Heart left ventricle (tissue), 13 donors: Measurements from ENCODE around the gene P2RX6.

Source experiments
- POLR2A ChIP-seq, 2 donors: fragments of 450-650 bp; IDR thresholded peaks; one replicate each; pipeline ENCODE4 v1.6.1; 2017; ENCODE audit warnings: antibody characterized with exemption in 2 of 2, mild to moderate bottlenecking in 2 of 2, moderate library complexity in 2 of 2
- TF ChIP-seq, protein P1 (sequence below), 12 donors: fragments of 200-600 bp; sonication (generic) in 4 of 12; IDR thresholded peaks; one replicate each; pipeline versions ENCODE4 v1.5.0 to v1.8.0; 2018 to 2022; ENCODE audit warnings: antibody characterized with exemption in 12 of 12, mild to moderate bottlenecking in 5 of 12
- donor health status: ischemic (EF 13 %, LVEDD 7.1; RV severe dilation, severe dysfunction).
- donor health status: DM: no; HTN: yes; CAD: no.
- donor health status: DM: no; HTN: no; CAD: no.
- donor health status: ischemic (EF 25% LVEDD 6.9; RV normal size, moderate dysfunction).
- donor health status: ischemic (EF 25% LVEDD 5.7; RV mildly dilated, moderate dysfunction).
- donor health status: ischemic (EF 35%, LVEDD 5.7; RV mildly dilated, moderate dysfunction).
- donor health status: nonischemic (EF 11% LVEDD 7.7; RV severe dilation, severe dysfunction).
- donor health status: DM: yes; HTN: yes; CAD: no.
- donor health status: PGD.
- donor health status: ischemic (EF 29% LVEDD 5.4; RV normal size, mild dysfunction).
- donor health status: nonischemic (EF 23%, LVEDD 6.1; RV moderate dilation, normal function).

GRCh38 chr22:21033895-21034294, 18.9 kb downstream of the P2RX6 start:
- TF ChIP-seq, protein P1, sequence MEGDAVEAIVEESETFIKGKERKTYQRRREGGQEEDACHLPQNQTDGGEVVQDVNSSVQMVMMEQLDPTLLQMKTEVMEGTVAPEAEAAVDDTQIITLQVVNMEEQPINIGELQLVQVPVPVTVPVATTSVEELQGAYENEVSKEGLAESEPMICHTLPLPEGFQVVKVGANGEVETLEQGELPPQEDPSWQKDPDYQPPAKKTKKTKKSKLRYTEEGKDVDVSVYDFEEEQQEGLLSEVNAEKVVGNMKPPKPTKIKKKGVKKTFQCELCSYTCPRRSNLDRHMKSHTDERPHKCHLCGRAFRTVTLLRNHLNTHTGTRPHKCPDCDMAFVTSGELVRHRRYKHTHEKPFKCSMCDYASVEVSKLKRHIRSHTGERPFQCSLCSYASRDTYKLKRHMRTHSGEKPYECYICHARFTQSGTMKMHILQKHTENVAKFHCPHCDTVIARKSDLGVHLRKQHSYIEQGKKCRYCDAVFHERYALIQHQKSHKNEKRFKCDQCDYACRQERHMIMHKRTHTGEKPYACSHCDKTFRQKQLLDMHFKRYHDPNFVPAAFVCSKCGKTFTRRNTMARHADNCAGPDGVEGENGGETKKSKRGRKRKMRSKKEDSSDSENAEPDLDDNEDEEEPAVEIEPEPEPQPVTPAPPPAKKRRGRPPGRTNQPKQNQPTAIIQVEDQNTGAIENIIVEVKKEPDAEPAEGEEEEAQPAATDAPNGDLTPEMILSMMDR (IDR thresholded peaks at IDR 0.05): no peak
- no peak for TF ChIP-seq POLR2A (IDR thresholded peaks at IDR 0.05)
